Muscle of leg (tissue), 11 donors: ENCODE data around the gene CALN1. TPM values are rescaled to one million over a fixed set of nuclear protein-coding genes. Genes with fewer than 3 reads are reported as not detected.

Experiments
- DNase-seq: peaks from one replicate; pipeline ENCODE4 v3.0.0; 2013
- H3K27ac ChIP-seq: one replicate; pipeline ENCODE4 v1.5.1; 2013; ENCODE audit warnings: mild to moderate bottlenecking, low read length, control low read depth
- H3K27me3 ChIP-seq: one replicate; pipeline ENCODE4 v1.6.1; 2013; ENCODE audit warnings: low read length; ENCODE audit not compliant: control insufficient read depth, insufficient read depth
- H3K36me3 ChIP-seq: one replicate; pipeline ENCODE4 v1.6.1; 2013; ENCODE audit warnings: low read length; ENCODE audit not compliant: control insufficient read depth, insufficient read depth
- H3K4me1 ChIP-seq: one replicate; pipeline ENCODE4 v1.6.1; 2013; ENCODE audit warnings: low read length; ENCODE audit not compliant: control insufficient read depth, insufficient read depth
- H3K4me3 ChIP-seq: one replicate; pipeline ENCODE4 v1.5.1; 2013; ENCODE audit warnings: low read length, control low read depth
- H3K9me3 ChIP-seq: replicated peaks from 2 replicates; pipeline ENCODE4 v1.6.1; 2013; ENCODE audit warnings: low read depth, low read length; ENCODE audit not compliant: control insufficient read depth
- WGBS: methylation state at CpG from one replicate; pipeline ENCODE4 v1.1.5; 2013; ENCODE audit warnings: missing lambda C conversion rate; ENCODE audit not compliant: insufficient coverage; 5-methylcytosine and 5-hydroxymethylcytosine counted together
- polyA plus RNA-seq, 8 donors: library from polyadenylated mRNA; unstranded; fragments of 120-200 nt; gene quantifications; one replicate each; pipeline versions ENCODE4 v1.2.1 to v1.2.3, GENCODE V29; 2013; ENCODE audit warnings: inconsistent platforms in 1 of 8, low replicate concordance in 1 of 8; ENCODE audit not compliant: insufficient read length in 8 of 8, insufficient read depth in 1 of 8
- total RNA-seq: library from RNA; stranded (reverse); fragments of 120-200 nt; gene quantifications from one replicate; pipeline ENCODE4 v1.2.4, GENCODE V29; 2013

The CALN1 gene
- total and polyA plus RNA-seq, 9 donors: 0.65 to 2.3 (median 1.0) TPM

DNA sequence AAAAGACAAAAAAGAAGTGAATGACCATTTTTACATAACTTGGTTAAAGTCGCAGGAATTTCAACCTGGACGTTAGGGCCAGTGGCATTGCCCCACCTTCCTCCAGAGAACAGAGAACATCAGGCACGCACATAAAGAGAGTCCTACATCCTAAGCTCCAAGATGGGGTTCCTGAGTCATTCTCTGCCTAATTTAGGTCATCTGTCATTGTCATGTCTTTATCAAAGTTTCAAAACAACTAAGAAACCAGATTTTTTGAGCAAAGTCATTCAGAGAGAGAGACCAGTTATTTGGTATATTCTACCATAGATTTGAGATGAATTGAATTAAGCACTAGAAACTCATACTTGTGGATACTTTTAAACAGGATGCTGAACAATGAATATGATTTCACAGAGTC is 241.7 kb downstream of the CALN1 start:
- no peaks in the 10 kb centered on the region for H3K27me3 ChIP-seq
- H3K4me1 ChIP-seq: no peaks in the 10 kb centered on the region
- 72% methylated on average over 3 of the region's 3 CpGs for WGBS
- DNase-seq: no peak
- H3K36me3 ChIP-seq: no peaks in the 10 kb centered on the region
- H3K27ac ChIP-seq: no peak overlapping the region
- no peak overlapping the region for H3K4me3 ChIP-seq
- no peaks in the 10 kb centered on the region for H3K9me3 ChIP-seq

DNA sequence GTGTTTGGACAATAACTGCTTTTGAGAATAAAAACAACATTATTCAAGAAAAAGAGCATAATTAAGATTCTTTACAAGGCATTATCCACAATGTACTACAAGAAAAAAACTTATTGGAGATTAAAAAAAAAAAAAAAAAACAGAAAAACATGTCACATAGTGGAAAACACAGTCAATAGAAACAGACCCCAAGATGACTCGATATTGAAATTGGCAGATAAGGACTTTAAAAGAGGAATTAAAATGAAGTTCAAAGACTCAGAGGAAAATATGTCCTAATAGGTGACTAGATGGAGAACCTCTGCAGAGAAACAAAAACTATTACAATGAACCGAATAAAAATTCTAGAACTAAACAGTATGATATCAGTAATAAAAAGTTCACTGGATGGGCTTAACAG is 248.9 kb downstream of the CALN1 start:
- Histone ChIP-seq H3K4me1 (no peaks in the 10 kb centered on the region), H3K36me3 (no peaks in the 10 kb centered on the region), H3K27ac (no peak overlapping the region), H3K4me3 (no peak overlapping the region), H3K27me3 (no peaks in the 10 kb centered on the region), H3K9me3 (peaks cover 8% of the 10 kb centered on the region)
- WGBS: no CpG with 5 or more reads among the region's 2 CpGs
- DNase-seq: no peak

DNA sequence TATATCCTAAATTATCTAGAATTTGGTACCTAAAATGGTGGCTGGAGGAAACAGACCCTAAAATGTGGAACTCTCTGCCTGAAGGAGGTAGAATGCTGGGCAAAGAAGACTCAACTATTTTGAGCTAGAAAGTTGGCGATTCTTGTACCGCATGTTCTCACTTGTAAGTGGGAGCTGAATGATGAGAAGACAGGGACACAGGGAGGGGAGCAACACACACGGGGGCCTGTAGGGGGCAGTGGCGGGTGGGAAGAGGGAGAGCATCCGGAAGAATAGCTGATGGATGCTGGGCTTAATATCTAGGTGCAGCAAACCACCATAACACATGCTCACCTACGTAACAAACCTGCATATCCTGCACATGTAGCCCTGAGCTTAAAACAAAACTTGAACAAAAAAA is 250.6 kb downstream of the CALN1 start:
- no peaks in the 10 kb centered on the region for H3K27me3 ChIP-seq
- 100% methylated on average over 2 of the region's 6 CpGs for WGBS
- H3K4me1 ChIP-seq: no peaks in the 10 kb centered on the region
- no peaks in the 10 kb centered on the region for H3K36me3 ChIP-seq
- H3K9me3 ChIP-seq: peaks cover 8% of the 10 kb centered on the region
- H3K4me3 ChIP-seq: no peak overlapping the region
- H3K27ac ChIP-seq: no peak overlapping the region
- no peak for DNase-seq

DNA sequence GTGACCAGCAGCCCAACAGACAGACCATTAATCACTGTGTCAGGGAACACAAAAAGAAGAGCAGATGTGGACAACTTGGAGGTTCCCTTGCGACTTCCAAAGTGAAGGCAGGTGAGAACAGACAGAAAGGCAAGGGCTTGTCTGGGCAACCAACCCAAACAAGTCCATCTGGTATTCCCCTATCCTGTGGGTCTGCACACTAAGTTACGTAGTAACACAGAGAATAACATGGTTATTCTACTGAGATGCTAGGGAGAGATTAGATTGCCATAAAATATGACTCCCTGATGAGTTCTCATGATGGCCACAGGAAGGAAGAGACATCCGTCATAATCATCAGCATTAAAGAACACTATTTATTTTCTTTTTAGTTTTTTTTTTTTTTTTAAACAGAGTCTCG is 252.2 kb downstream of the CALN1 start:
- Histone ChIP-seq H3K9me3 (peaks cover 8% of the 10 kb centered on the region), H3K4me1 (no peaks in the 10 kb centered on the region), H3K4me3 (no peak overlapping the region), H3K36me3 (no peaks in the 10 kb centered on the region), H3K27ac (no peak overlapping the region), H3K27me3 (no peaks in the 10 kb centered on the region)
- WGBS: no CpG with 5 or more reads among the region's 4 CpGs
- peak; percentile 4 for DNase-seq

DNA sequence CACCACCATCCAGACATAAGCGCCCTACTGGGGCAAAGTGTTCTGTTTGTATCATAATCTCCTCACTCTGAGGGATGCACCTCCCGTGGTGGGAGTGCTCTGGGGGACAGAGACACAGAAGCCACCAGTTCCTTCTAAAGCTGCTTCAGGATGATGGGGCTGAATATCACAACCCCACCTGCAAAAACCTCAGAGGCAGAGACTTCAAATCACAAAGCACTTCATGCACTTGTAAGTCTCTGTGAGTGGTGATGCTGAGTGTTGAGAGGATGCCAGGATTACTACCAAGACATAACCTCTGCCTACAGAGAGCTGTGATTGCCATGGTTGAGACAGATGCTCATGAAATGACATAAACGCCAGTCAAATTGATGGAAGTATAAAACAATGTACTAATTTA is 255.5 kb downstream of the CALN1 start:
- Histone ChIP-seq H3K9me3 (peaks cover 2% of the 10 kb centered on the region), H3K36me3 (no peaks in the 10 kb centered on the region), H3K27ac (no peak overlapping the region), H3K4me1 (no peaks in the 10 kb centered on the region), H3K4me3 (no peak overlapping the region), H3K27me3 (no peaks in the 10 kb centered on the region)
- no peak for DNase-seq
- no CpG with 5 or more reads among the region's 3 CpGs for WGBS

DNA sequence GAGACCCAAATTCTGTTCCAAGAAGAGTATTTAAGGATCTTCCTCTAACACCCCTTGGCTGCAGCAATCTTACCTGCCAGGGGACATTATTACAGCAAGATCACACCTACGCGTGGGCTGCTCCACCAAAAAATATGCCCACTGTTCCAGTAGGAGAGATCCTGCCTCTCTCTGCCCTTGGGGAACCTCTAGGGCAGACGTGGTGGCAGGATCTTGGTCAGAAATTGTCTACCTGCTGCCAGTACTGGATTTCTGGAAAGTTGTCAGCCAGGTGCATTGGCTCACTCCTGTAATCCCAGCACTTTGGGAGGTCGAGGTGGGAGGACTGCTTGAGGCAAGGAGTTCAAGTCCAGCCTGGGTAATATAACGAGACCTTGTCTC is 259.0 kb downstream of the CALN1 start:
- Histone ChIP-seq H3K27ac (no peak overlapping the region), H3K36me3 (no peaks in the 10 kb centered on the region), H3K27me3 (no peaks in the 10 kb centered on the region), H3K4me1 (no peaks in the 10 kb centered on the region), H3K4me3 (no peak overlapping the region), H3K9me3 (no peaks in the 10 kb centered on the region)
- no peak for DNase-seq
- WGBS: 81% methylated on average over 3 of the region's 5 CpGs

DNA sequence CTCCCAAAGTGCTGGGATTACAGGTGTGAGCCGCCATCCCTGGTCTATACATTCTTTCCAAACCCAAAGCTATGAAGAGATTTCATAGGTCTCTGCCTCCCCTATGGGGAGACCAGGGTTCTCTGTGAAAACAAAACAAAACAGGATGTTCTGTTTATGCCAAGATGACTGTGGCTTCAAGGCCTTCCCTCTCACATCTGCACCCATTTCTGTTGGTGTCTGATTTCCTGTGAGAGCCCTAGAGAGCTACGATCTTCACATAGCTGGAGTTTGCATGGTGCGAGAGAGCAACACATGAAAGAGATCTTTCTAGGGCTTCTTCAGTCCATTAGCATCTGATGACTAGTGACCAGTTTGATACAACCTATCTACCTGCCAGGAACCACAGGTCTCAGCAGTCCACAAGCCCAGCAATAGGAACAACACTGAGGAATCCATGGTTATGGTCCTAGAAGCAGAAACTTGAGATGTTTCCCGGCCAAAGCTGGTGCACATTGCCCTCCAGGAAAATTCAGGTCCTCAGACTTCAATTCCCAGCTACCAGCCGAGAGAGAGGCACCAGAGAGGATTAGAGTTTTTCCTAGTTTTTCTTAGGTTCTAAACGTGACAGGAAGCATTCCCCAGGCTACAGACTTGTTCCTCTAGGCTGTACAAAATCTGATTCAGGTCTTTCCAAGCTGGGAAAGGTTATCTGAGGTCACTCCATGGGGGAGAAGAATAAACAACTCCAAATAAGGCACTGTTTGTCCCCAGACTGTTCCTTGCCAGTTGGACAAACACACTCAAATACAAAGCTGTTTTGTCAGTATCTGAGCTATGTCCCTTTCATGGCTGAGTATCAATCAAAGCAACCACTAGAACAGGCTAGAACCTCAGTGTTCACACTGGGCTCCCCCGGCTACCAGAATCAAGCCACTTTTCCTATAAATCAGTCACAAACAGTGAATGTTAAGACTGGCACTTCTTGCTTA is 259.7 kb downstream of the CALN1 start:
- Histone ChIP-seq H3K4me1 (no peaks in the 10 kb centered on the region), H3K4me3 (no peak overlapping the region), H3K27me3 (no peaks in the 10 kb centered on the region), H3K27ac (no peak overlapping the region), H3K36me3 (no peaks in the 10 kb centered on the region), H3K9me3 (no peaks in the 10 kb centered on the region)
- 76% methylated on average over 3 of the region's 7 CpGs for WGBS
- peak; percentile 2 for DNase-seq

DNA sequence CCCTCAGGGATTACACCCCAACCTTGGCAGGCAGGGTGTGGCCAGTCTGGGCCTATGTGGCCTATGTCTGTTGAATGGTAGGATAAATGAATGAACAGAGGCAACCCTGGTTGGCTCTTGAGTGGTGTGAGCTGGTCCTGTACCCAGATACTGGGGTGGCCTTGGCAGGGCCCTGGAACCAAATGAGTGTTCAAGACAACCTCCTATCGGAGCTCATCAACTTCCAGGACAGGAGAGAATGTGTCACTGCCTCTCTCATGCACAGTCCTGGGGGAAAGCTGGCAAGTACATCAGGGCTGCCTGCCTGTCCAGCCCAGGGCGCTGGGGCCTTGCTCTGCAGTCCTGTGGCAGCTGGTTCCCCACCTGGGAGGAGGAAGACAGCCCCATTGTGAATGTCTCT is 271.6 kb downstream of the CALN1 start:
- WGBS: 100% methylated on average over 1 of the region's 2 CpGs

DNA sequence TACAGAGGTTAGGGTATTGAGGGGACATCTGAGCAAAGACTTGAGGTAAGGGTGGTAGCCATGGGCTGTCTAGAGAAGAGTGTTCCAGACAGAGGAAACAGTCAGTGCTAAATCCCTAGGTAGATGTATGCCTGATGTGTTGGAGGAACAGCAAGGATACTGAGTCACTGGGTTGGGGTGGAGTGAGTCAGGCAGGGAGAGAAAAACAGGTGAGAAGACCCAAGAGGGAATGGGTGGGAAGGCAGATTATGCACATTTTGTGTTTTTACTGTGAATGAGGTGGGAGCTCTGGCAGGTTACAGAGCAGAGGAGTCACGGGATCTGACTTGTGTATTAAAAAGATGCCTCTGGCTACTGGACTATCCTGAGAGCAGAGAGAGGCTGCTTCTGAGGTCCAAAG is 285.0 kb downstream of the CALN1 start:
- no peak for DNase-seq
- 71% methylated on average over 1 of the region's 1 CpG for WGBS

More for the DNA sequence above, 271.6 kb downstream of the CALN1 start:
- no peak overlapping the region for H3K4me3 ChIP-seq
- no peaks in the 10 kb centered on the region for H3K9me3 ChIP-seq
- no peaks in the 10 kb centered on the region for H3K36me3 ChIP-seq
- no peak overlapping the region for H3K27ac ChIP-seq
- H3K4me1 ChIP-seq: no peaks in the 10 kb centered on the region
- H3K27me3 ChIP-seq: no peaks in the 10 kb centered on the region
- DNase-seq: no peak

DNA sequence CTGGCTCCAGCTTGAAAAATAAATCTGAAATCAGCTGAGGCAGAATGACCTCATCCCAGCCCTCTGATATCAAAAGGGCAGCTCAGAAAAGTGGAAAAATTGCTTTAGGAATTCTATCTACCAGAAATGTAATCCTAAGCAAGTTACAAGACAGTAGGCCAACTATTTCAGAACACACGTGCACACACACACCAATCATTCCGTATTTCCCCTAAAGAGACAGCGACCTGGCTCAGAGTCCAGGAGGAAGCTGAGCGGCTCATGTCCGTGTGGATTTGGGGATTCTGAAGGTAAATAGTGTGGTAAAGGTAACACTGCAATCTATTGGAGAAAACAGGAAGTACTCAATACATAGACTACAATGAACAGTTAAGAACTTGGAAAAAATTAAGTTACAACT is 288.2 kb downstream of the CALN1 start:
- Histone ChIP-seq H3K27me3 (no peaks in the 10 kb centered on the region), H3K36me3 (no peaks in the 10 kb centered on the region), H3K4me1 (no peaks in the 10 kb centered on the region), H3K27ac (no peak overlapping the region), H3K4me3 (no peak overlapping the region), H3K9me3 (no peaks in the 10 kb centered on the region)
- no CpG with 5 or more reads among the region's 5 CpGs for WGBS
- no peak for DNase-seq

More for the DNA sequence above, 285.0 kb downstream of the CALN1 start:
- no peak overlapping the region for H3K4me3 ChIP-seq
- H3K36me3 ChIP-seq: no peaks in the 10 kb centered on the region
- no peaks in the 10 kb centered on the region for H3K27me3 ChIP-seq
- H3K9me3 ChIP-seq: no peaks in the 10 kb centered on the region
- H3K27ac ChIP-seq: no peak overlapping the region
- no peaks in the 10 kb centered on the region for H3K4me1 ChIP-seq
